Tibial artery (tissue), 4 donors: ENCODE results near the gene ATP2B2.

Source experiments
- DNase-seq, 2 donors: peaks; one replicate each; pipeline ENCODE4 v3.0.0-alpha.2; 2019
- H3K27ac ChIP-seq, 2 donors: fragments of 200-600 bp; sonication (generic) in 1 of 2; 1 replicate in 1 of 2; 2 replicates in 1 of 2; pipeline ENCODE4 v1.5.1; 2018 to 2019; ENCODE audit warnings: mild to moderate bottlenecking in 1 of 2
- H3K27me3 ChIP-seq, 2 donors: fragments of 200-600 bp; sonication (generic) in 1 of 2; one replicate each; pipeline versions ENCODE4 v1.5.1 to v1.6.0; 2016 to 2019
- H3K36me3 ChIP-seq, 3 donors: fragments of 200-600 bp; sonication (generic) in 2 of 3; one replicate each; pipeline ENCODE4 v1.5.1; 2016 to 2019; ENCODE audit warnings: mild to moderate bottlenecking in 2 of 3
- H3K4me1 ChIP-seq, 4 donors: fragments of 200-600 bp; sonication (generic) in 2 of 4; 1 replicate in 3 of 4; 2 replicates in 1 of 4; pipeline ENCODE4 v1.5.1; 2016 to 2019
- H3K4me3 ChIP-seq, 2 donors: fragments of 200-600 bp; sonication (generic) in 1 of 2; 1 replicate in 1 of 2; 2 replicates in 1 of 2; pipeline ENCODE4 v1.5.1; 2018 to 2019; ENCODE audit warnings: mild to moderate bottlenecking in 2 of 2
- H3K9me3 ChIP-seq, 3 donors: fragments of 200-600 bp; sonication (generic) in 1 of 3; one replicate each; pipeline ENCODE4 v1.5.1; 2016 to 2019
- CTCF ChIP-seq, 2 experiments: fragments of 200-600 bp in 1 of 2; fragments of 450-650 bp in 1 of 2; IDR thresholded peaks; one replicate each; pipeline ENCODE4 v1.5.1; 2017 to 2019; ENCODE audit warnings: antibody characterized with exemption in 2 of 2, mild to moderate bottlenecking in 1 of 2, moderate library complexity in 1 of 2
- intact Hi-C: fragments of 100-400 bp; cut with DNase I; formaldehyde crosslinking; loops from one replicate; pipeline ENCODE4 v1.15.0; 2023; ENCODE audit warnings: low total_unique reads

Gene ATP2B2

GRCh38 chr3:10462641-10463532 lies 42.5 kb downstream of the ATP2B2 start:
- intact Hi-C loops, result no loop called here
- H3K36me3 ChIP-seq, result no peaks in the 10 kb centered on the region

GRCh38 chr3:10460951-10461545 lies 44.3 kb downstream of the ATP2B2 start:
- no peak for TF ChIP-seq CTCF (IDR thresholded peaks at IDR 0.05)
- Histone ChIP-seq H3K27ac (no peak overlapping the region), H3K4me3 (no peak overlapping the region), H3K9me3 (no peaks in the 10 kb centered on the region), H3K36me3 (no peaks in the 10 kb centered on the region), H3K4me1 (no peaks in the 10 kb centered on the region), H3K27me3 (peaks cover 0 to 15% of the 10 kb centered on the region in 2 donors)
- intact Hi-C loops, result no loop called here
- DNase-seq, result no peak

More at GRCh38 chr3:10462641-10463532, 42.5 kb downstream of the ATP2B2 start:
- no peak overlapping the region for H3K27ac ChIP-seq
- H3K4me1 ChIP-seq, result no peaks in the 10 kb centered on the region
- no peak for TF ChIP-seq CTCF (IDR thresholded peaks at IDR 0.05)
- DNase-seq, result no peak
- no peak overlapping the region for H3K4me3 ChIP-seq
- no peaks in the 10 kb centered on the region for H3K9me3 ChIP-seq
- peaks cover 0 to 16% of the 10 kb centered on the region in 2 donors for H3K27me3 ChIP-seq

GRCh38 chr3:10459954-10460754 lies 45.2 kb downstream of the ATP2B2 start:
- no peak for DNase-seq
- Histone ChIP-seq H3K27me3 (peaks cover 0 to 15% of the 10 kb centered on the region in 2 donors), H3K4me3 (no peak overlapping the region), H3K27ac (no peak overlapping the region), H3K36me3 (no peaks in the 10 kb centered on the region), H3K9me3 (no peaks in the 10 kb centered on the region), H3K4me1 (no peaks in the 10 kb centered on the region)
- intact Hi-C loops, result no loop called here
- TF ChIP-seq CTCF (IDR thresholded peaks at IDR 0.05), result no peak

- intact Hi-C loops, result no loop called here
- TF ChIP-seq CTCF (IDR thresholded peaks at IDR 0.05), result no peak
These were observed 47.8 kb downstream of the ATP2B2 start for GRCh38 chr3:10457560-10457959.

GRCh38 chr3:10456981-10457380 lies 48.4 kb downstream of the ATP2B2 start:
- no peak for DNase-seq
- no peaks in the 10 kb centered on the region for H3K9me3 ChIP-seq
- no peak overlapping the region for H3K27ac ChIP-seq
- H3K27me3 ChIP-seq, result peaks cover 0 to 5% of the 10 kb centered on the region in 2 donors
- H3K36me3 ChIP-seq, result no peaks in the 10 kb centered on the region
- intact Hi-C loops, result no loop called here
- H3K4me1 ChIP-seq, result no peaks in the 10 kb centered on the region
- no peak overlapping the region for H3K4me3 ChIP-seq
- no peak for TF ChIP-seq CTCF (IDR thresholded peaks at IDR 0.05)

More at GRCh38 chr3:10457560-10457959, 47.8 kb downstream of the ATP2B2 start:
- Histone ChIP-seq H3K4me1 (no peaks in the 10 kb centered on the region), H3K27me3 (peaks cover 0 to 2% of the 10 kb centered on the region in 2 donors), H3K9me3 (no peaks in the 10 kb centered on the region), H3K27ac (no peak overlapping the region), H3K36me3 (no peaks in the 10 kb centered on the region), H3K4me3 (no peak overlapping the region)
- DNase-seq, result no peak
